CD4-positive, CD25-positive, alpha-beta regulatory T cell (primary cell): ENCODE data around the gene DHRSX. TPM values are rescaled to one million over a fixed set of nuclear protein-coding genes. Genes with fewer than 3 reads are reported as not detected.

ENCODE experiments used
- ATAC-seq, 2 donors: fragments of 150-1000 bp; cut with Tn5 transposase; one replicate each; pipeline ENCODE4 v1.10.0; 2021; ENCODE audit warnings: low read depth in 2 of 2, moderate number of reproducible peaks in 2 of 2, moderate library complexity in 1 of 2
- DNase-seq, 3 donors: peaks; one replicate each; pipeline versions ENCODE4 v3.0.0 to v3.0.0-alpha.2; 2012 to 2022; ENCODE audit warnings: mixed read lengths in 1 of 3
- H3K27ac ChIP-seq: one replicate; pipeline ENCODE4 v1.7.0; 2013; ENCODE audit warnings: mild to moderate bottlenecking, low read length; ENCODE audit not compliant: insufficient read depth, poor library complexity, severe bottlenecking
- H3K27me3 ChIP-seq: one replicate; pipeline ENCODE4 v1.7.0; 2013; ENCODE audit warnings: low read length; ENCODE audit not compliant: control insufficient read depth, insufficient read depth
- H3K36me3 ChIP-seq: one replicate; pipeline ENCODE4 v1.7.0; 2013; ENCODE audit warnings: mild to moderate bottlenecking, low read length, moderate library complexity; ENCODE audit not compliant: control insufficient read depth, insufficient read depth
- H3K4me1 ChIP-seq: 2 replicates; pipeline ENCODE4 v1.7.0; 2013; ENCODE audit warnings: mild to moderate bottlenecking, low read length; ENCODE audit not compliant: insufficient read depth, control insufficient read depth, poor library complexity, severe bottlenecking
- H3K4me3 ChIP-seq: one replicate; pipeline ENCODE4 v1.7.0; 2013; ENCODE audit warnings: low read depth, mild to moderate bottlenecking, low read length, moderate library complexity
- H3K9me3 ChIP-seq, 2 experiments: 1 replicate in 1 of 2; 2 replicates in 1 of 2; pipeline ENCODE4 v1.7.0; 2013; ENCODE audit warnings: low read length in 2 of 2, mild to moderate bottlenecking in 1 of 2, moderate library complexity in 1 of 2; ENCODE audit not compliant: control insufficient read depth in 2 of 2
- H3K27ac Mint-ChIP-seq, 3 donors: one replicate each; pipeline ENCODE4 v1.8.0; 2020 to 2022; ENCODE audit warnings: mild to moderate bottlenecking in 3 of 3, mixed read lengths in 3 of 3, moderate library complexity in 2 of 3
- H3K27me3 Mint-ChIP-seq: one replicate; pipeline ENCODE4 v1.8.0; 2022; ENCODE audit warnings: mild to moderate bottlenecking, mixed read lengths
- H3K36me3 Mint-ChIP-seq: one replicate; pipeline ENCODE4 v1.8.0; 2020; ENCODE audit warnings: mixed read lengths
- H3K4me1 Mint-ChIP-seq, 4 donors: one replicate each; pipeline ENCODE4 v1.8.0; 2020 to 2022; ENCODE audit warnings: mixed read lengths in 4 of 4, mild to moderate bottlenecking in 1 of 4
- H3K4me3 Mint-ChIP-seq, 4 donors: one replicate each; pipeline ENCODE4 v1.8.0; 2020 to 2022; ENCODE audit warnings: mild to moderate bottlenecking in 4 of 4, mixed read lengths in 4 of 4, moderate library complexity in 3 of 4
- H3K9me3 Mint-ChIP-seq, 7 donors: one replicate each; pipeline ENCODE4 v1.8.0; 2020 to 2022; ENCODE audit warnings: mixed read lengths in 7 of 7, mild to moderate bottlenecking in 3 of 7, moderate library complexity in 2 of 7
- polyA plus RNA-seq, 4 donors: library from polyadenylated mRNA; unstranded; fragments of 300-500 nt; fragmentation: Illumina TruSeq; gene quantifications; one replicate each; pipeline ENCODE4 v1.2.3, GENCODE V29; 2021
- total RNA-seq: library from RNA; stranded (reverse); gene quantifications from one replicate; pipeline ENCODE4 v1.2.3, GENCODE V29; 2022

Gene DHRSX
- total and polyA plus RNA-seq, 5 donors from 2014 or later: 16.5 to 21.8 (median 18.4) TPM

GRCh38 chrX:2430265-2430825, 70.4 kb downstream of the DHRSX start:
- H3K36me3 ChIP-seq: peaks cover 8% of the 10 kb centered on the region
- peak overlapping the region in 1 of 3 donors; percentile 41 for H3K27ac Mint-ChIP-seq
- H3K27me3 ChIP-seq: no peaks in the 10 kb centered on the region
- no peak overlapping the region for H3K4me3 Mint-ChIP-seq
- DNase-seq (no peak), ATAC-seq (no peak)
- no peaks in the 10 kb centered on the region for H3K27me3 Mint-ChIP-seq
- no peak overlapping the region for H3K4me3 ChIP-seq
- H3K4me1 Mint-ChIP-seq: peaks cover 0 to 9% (median 2%) of the 10 kb centered on the region in 4 donors
- H3K27ac ChIP-seq: no peak overlapping the region
- H3K9me3 Mint-ChIP-seq: peaks cover 0 to 4% (median 0%) of the 10 kb centered on the region in 7 donors
- no peaks in the 10 kb centered on the region for H3K4me1 ChIP-seq
- peaks cover 48% of the 10 kb centered on the region for H3K36me3 Mint-ChIP-seq
- H3K9me3 ChIP-seq: peaks cover 0 to 3% of the 10 kb centered on the region in 2 experiments

DNA sequence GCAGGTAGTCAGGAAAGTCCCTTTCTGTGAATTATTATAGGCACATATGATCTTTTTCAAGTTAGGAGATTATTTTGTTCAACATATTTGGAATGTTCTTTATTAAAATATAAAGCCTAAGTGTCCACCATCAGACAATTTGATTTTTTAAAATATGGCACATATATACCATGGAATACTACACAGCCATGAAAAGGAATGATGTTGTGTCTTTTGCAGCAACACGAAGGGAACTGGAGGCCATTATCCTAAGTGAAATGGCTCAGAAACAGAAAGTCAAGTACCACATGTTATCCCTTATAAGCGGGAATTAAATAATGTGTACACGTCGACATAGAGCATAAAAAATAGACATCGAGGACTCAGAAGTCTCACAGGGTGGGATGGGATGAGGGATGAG, 73.0 kb downstream of the DHRSX start:
- Mint-ChIP-seq H3K9me3 (peaks cover 0 to 4% (median 0%) of the 10 kb centered on the region in 7 donors), H3K36me3 (peaks cover 53% of the 10 kb centered on the region), H3K27me3 (no peaks in the 10 kb centered on the region), H3K27ac (no peak overlapping the region), H3K4me1 (peaks cover 0 to 9% (median 0%) of the 10 kb centered on the region in 4 donors), H3K4me3 (no peak overlapping the region)
- H3K4me1 ChIP-seq: no peaks in the 10 kb centered on the region
- H3K4me3 ChIP-seq: no peak overlapping the region
- ATAC-seq (no peak), DNase-seq (no peak)
- H3K27me3 ChIP-seq: no peaks in the 10 kb centered on the region
- H3K27ac ChIP-seq: no peak overlapping the region
- H3K9me3 ChIP-seq: peaks cover 0 to 3% of the 10 kb centered on the region in 2 experiments
- peaks cover 4% of the 10 kb centered on the region for H3K36me3 ChIP-seq

DNA sequence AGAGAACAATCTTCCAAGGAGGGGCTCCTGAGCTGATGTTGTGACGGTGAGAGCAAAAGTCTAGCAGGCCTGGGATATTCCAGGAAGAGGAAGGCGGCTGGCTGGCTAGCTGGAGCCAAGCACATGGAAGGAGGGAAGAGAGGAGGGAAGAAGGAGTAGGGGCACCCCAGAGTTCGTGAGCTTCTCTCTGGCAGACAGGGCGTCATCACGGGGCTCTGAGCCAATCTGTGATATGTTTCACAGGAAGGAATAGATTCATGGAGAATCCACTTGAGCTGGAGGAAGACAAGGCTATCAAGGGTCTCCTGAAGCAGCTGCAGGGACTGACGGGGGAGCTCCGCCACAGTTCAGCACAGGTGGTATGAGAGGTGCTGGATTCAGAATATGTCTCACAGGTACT, 73.6 kb downstream of the DHRSX start:
- Histone ChIP-seq H3K4me3 (no peak overlapping the region), H3K4me1 (no peaks in the 10 kb centered on the region), H3K9me3 (peaks cover 0 to 3% of the 10 kb centered on the region in 2 experiments), H3K27me3 (no peaks in the 10 kb centered on the region), H3K27ac (no peak overlapping the region), H3K36me3 (peaks cover 4% of the 10 kb centered on the region)
- no peak overlapping the region for H3K4me3 Mint-ChIP-seq
- peaks cover 0 to 4% (median 0%) of the 10 kb centered on the region in 7 donors for H3K9me3 Mint-ChIP-seq
- H3K4me1 Mint-ChIP-seq: peaks cover 0 to 6% (median 0%) of the 10 kb centered on the region in 4 donors
- peaks cover 57% of the 10 kb centered on the region for H3K36me3 Mint-ChIP-seq
- H3K27me3 Mint-ChIP-seq: no peaks in the 10 kb centered on the region
- H3K27ac Mint-ChIP-seq: no peak overlapping the region
- ATAC-seq (no peak), DNase-seq (no peak)

GRCh38 chrX:2426289-2426882, 74.4 kb downstream of the DHRSX start:
- Mint-ChIP-seq H3K36me3 (peaks cover 61% of the 10 kb centered on the region), H3K27me3 (no peaks in the 10 kb centered on the region), H3K4me3 (no peak overlapping the region), H3K27ac (no peak overlapping the region), H3K4me1 (peaks cover 0 to 4% (median 0%) of the 10 kb centered on the region in 4 donors), H3K9me3 (peaks cover 0 to 4% (median 1%) of the 10 kb centered on the region in 7 donors)
- ATAC-seq: no peak
- H3K36me3 ChIP-seq: peaks cover 4% of the 10 kb centered on the region
- H3K9me3 ChIP-seq: peaks cover 0 to 3% of the 10 kb centered on the region in 2 experiments
- no peaks in the 10 kb centered on the region for H3K27me3 ChIP-seq
- H3K4me3 ChIP-seq: no peak overlapping the region
- no peak for DNase-seq
- H3K4me1 ChIP-seq: no peaks in the 10 kb centered on the region
- no peak overlapping the region for H3K27ac ChIP-seq

GRCh38 chrX:2425286-2426071, 75.3 kb downstream of the DHRSX start:
- peaks cover 0 to 3% of the 10 kb centered on the region in 2 experiments for H3K9me3 ChIP-seq
- Mint-ChIP-seq H3K4me3 (no peak overlapping the region), H3K27ac (no peak overlapping the region), H3K36me3 (peaks cover 66% of the 10 kb centered on the region), H3K27me3 (no peaks in the 10 kb centered on the region), H3K9me3 (peaks cover 0 to 4% (median 2%) of the 10 kb centered on the region in 7 donors), H3K4me1 (peaks cover 0 to 2% (median 0%) of the 10 kb centered on the region in 4 donors)
- no peak overlapping the region for H3K27ac ChIP-seq
- DNase-seq (no peak), ATAC-seq (no peak)
- H3K36me3 ChIP-seq: peaks cover 4% of the 10 kb centered on the region
- H3K27me3 ChIP-seq: no peaks in the 10 kb centered on the region
- H3K4me3 ChIP-seq: no peak overlapping the region
- H3K4me1 ChIP-seq: no peaks in the 10 kb centered on the region

GRCh38 chrX:2424317-2424716, 76.5 kb downstream of the DHRSX start:
- H3K4me1 ChIP-seq: no peaks in the 10 kb centered on the region
- no peak for ATAC-seq
- Mint-ChIP-seq H3K27ac (no peak overlapping the region), H3K4me3 (no peak overlapping the region), H3K4me1 (peaks cover 0 to 2% (median 0%) of the 10 kb centered on the region in 4 donors), H3K27me3 (no peaks in the 10 kb centered on the region), H3K36me3 (peaks cover 65% of the 10 kb centered on the region), H3K9me3 (peaks cover 0 to 4% (median 2%) of the 10 kb centered on the region in 7 donors)
- H3K27ac ChIP-seq: no peak overlapping the region
- no peaks in the 10 kb centered on the region for H3K27me3 ChIP-seq
- no peak overlapping the region for H3K4me3 ChIP-seq
- no peak for DNase-seq
- peaks cover 4% of the 10 kb centered on the region for H3K36me3 ChIP-seq
- H3K9me3 ChIP-seq: peaks cover 0 to 3% of the 10 kb centered on the region in 2 experiments

- Histone ChIP-seq H3K9me3 (peaks cover 0 to 3% of the 10 kb centered on the region in 2 experiments), H3K27ac (no peak overlapping the region), H3K27me3 (no peaks in the 10 kb centered on the region), H3K4me3 (no peak overlapping the region), H3K36me3 (peaks cover 7% of the 10 kb centered on the region), H3K4me1 (no peaks in the 10 kb centered on the region)
- Mint-ChIP-seq H3K36me3 (peaks cover 64% of the 10 kb centered on the region), H3K4me1 (peaks cover 0 to 2% (median 0%) of the 10 kb centered on the region in 4 donors), H3K9me3 (peaks cover 0 to 4% (median 2%) of the 10 kb centered on the region in 7 donors), H3K4me3 (no peak overlapping the region), H3K27ac (no peak overlapping the region), H3K27me3 (no peaks in the 10 kb centered on the region)
- no peak for ATAC-seq
- DNase-seq: no peak
Observed at GRCh38 chrX:2423899-2424298, 76.9 kb downstream of the DHRSX start.
